Cardiac muscle cell (in vitro differentiated cells and primary cell): ENCODE results near the gene GDA. TPM values are rescaled to one million over a fixed set of nuclear protein-coding genes. Genes with fewer than 3 reads are reported as not detected.

Experiments used
- DNase-seq, 2 donors: peaks; one replicate each; pipeline versions ENCODE4 v3.0.0 to v3.0.0-alpha.2; 2010 to 2017; ENCODE audit warnings: low read depth in 1 of 2, low spot score in 1 of 2
- H3K27ac ChIP-seq: fragments of 200-600 bp; sonication (generic); 2 replicates; pipeline ENCODE4 v1.5.1; 2016
- H3K27me3 ChIP-seq: fragments of 200-600 bp; sonication (generic); 2 replicates; pipeline ENCODE4 v1.6.0; 2016; ENCODE audit warnings: control low read depth
- H3K36me3 ChIP-seq: fragments of 200-600 bp; sonication (generic); 2 replicates; pipeline ENCODE4 v1.5.1; 2016; ENCODE audit warnings: control low read depth
- H3K4me1 ChIP-seq: fragments of 200-600 bp; sonication (generic); 2 replicates; pipeline ENCODE4 v1.8.1; 2017; ENCODE audit warnings: low read depth, mild to moderate bottlenecking, mixed run types
- H3K4me3 ChIP-seq: fragments of 200-600 bp; sonication (generic); 2 replicates; pipeline ENCODE4 v1.5.1; 2016; ENCODE audit warnings: mild to moderate bottlenecking
- H3K9me3 ChIP-seq: fragments of 200-600 bp; sonication (generic); 2 replicates; pipeline ENCODE4 v1.5.1; 2017; ENCODE audit warnings: low read depth, mild to moderate bottlenecking, control low read depth
- polyA plus RNA-seq: library from polyadenylated mRNA; unstranded; fragments of >200 nt; fragmentation: Nextera tagmentation; extraction: Ambion mirVana; gene quantifications from 2 replicates; pipeline ENCODE4 v1.2.1, GENCODE V29; 2016
- total RNA-seq: library from RNA; depleted of rRNA; stranded (reverse); fragments of >200 nt; gene quantifications from 2 replicates; pipeline ENCODE4 v1.2.3, GENCODE V29; 2016
- TF ChIP-seq, protein P1 (sequence below): IDR thresholded peaks from 2 replicates; pipeline ENCODE4 v1.5.1; 2012; ENCODE audit warnings: low read depth, mild to moderate bottlenecking, low read length

The GDA gene
- total and polyA plus RNA-seq, 2 experiments from 2014 or later, result 0.18 to 0.59 TPM

DNA sequence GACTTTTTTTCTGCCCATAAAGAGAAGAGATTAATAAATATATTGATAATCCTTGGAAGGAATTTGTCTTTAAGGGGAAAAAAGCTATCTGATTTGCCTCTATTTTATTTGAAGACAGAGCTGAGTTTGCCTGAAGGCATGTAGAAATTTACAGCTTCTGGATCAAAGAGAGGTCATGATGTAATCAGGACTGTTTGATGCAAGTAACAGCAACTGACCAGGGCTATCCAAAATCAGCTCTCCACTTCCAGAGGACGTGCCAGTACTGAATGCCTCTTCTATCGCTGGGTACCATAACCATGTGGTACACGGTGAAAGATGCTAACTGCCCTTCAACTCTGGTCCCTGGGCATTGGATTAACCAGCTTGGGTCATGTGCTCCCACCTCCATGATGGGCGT, 125.2 kb downstream of the GDA start:
- H3K9me3 ChIP-seq, result no peaks in the 10 kb centered on the region
- TF ChIP-seq, protein P1, sequence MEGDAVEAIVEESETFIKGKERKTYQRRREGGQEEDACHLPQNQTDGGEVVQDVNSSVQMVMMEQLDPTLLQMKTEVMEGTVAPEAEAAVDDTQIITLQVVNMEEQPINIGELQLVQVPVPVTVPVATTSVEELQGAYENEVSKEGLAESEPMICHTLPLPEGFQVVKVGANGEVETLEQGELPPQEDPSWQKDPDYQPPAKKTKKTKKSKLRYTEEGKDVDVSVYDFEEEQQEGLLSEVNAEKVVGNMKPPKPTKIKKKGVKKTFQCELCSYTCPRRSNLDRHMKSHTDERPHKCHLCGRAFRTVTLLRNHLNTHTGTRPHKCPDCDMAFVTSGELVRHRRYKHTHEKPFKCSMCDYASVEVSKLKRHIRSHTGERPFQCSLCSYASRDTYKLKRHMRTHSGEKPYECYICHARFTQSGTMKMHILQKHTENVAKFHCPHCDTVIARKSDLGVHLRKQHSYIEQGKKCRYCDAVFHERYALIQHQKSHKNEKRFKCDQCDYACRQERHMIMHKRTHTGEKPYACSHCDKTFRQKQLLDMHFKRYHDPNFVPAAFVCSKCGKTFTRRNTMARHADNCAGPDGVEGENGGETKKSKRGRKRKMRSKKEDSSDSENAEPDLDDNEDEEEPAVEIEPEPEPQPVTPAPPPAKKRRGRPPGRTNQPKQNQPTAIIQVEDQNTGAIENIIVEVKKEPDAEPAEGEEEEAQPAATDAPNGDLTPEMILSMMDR, result no peak
- no peak overlapping the region for H3K4me3 ChIP-seq
- no peaks in the 10 kb centered on the region for H3K4me1 ChIP-seq
- no peaks in the 10 kb centered on the region for H3K27me3 ChIP-seq
- DNase-seq, result no peak
- H3K36me3 ChIP-seq, result no peaks in the 10 kb centered on the region
- no peak overlapping the region for H3K27ac ChIP-seq

DNA sequence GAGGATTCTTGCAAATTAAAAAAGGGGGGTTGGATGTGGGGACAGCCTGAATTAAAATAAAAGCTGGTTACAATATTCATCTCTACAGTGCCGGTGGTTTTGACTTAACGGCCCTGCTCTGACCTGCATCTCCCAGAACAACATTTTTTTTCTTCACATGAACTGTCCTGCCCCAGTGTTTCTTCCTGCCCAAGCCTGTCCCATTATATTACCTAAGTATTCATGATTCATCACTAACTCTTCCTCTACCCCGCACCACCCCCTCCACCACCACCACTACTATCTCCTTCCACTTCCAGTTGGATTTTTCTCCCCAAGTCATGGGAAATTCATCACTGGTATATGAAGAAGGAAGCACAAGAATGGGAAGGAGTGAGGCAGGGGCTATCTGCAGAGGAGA, 125.7 kb downstream of the GDA start:
- TF ChIP-seq, protein P1, result no peak
- no peaks in the 10 kb centered on the region for H3K27me3 ChIP-seq
- H3K4me3 ChIP-seq, result no peak overlapping the region
- no peaks in the 10 kb centered on the region for H3K4me1 ChIP-seq
- H3K9me3 ChIP-seq, result no peaks in the 10 kb centered on the region
- no peaks in the 10 kb centered on the region for H3K36me3 ChIP-seq
- no peak overlapping the region for H3K27ac ChIP-seq
- DNase-seq, result no peak

DNA sequence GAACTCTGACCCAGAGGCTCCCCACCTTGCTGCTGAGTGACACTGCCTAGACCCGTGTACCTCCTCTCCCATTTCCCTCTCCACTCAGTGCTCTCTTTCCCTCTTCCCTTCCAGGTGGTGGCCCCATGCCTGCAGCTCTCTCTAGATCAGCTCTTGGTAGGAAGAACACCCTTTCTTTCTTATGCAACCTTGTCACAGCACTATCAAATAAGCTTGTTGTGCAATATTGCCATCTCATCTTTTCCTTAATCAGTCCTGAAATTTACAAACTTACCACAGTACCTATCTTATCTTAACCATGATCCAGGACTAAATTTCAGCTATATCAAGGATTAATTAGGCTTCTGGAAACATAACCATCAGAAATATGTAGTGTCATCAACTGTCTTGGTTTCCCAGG, 127.2 kb downstream of the GDA start:
- Histone ChIP-seq H3K36me3 (no peaks in the 10 kb centered on the region), H3K27ac (no peak overlapping the region), H3K4me3 (no peak overlapping the region), H3K9me3 (no peaks in the 10 kb centered on the region), H3K27me3 (no peaks in the 10 kb centered on the region), H3K4me1 (no peaks in the 10 kb centered on the region)
- TF ChIP-seq, protein P1, result no peak
- DNase-seq, result no peak

DNA sequence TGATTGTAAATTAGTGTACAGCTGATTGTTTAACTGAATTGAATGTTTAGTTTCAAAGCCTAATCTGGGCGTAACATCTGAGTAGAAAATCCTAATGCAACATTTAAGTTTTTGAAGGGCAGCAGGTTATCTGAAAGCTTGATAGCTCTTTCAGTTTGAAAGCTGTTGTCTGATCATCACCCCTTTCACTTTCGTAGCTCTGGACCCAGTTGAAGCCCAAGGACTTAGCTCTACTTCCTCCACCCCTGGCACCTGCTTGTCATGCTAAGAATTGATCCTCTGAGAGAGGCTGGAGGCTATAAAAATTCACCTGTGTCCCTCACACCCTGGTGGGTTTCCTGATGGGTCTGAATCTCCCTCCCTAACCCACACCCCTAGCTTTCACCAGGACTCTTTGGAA, 129.7 kb downstream of the GDA start:
- H3K4me3 ChIP-seq, result no peak overlapping the region
- no peak overlapping the region for H3K27ac ChIP-seq
- no peaks in the 10 kb centered on the region for H3K27me3 ChIP-seq
- TF ChIP-seq, protein P1, result no peak
- H3K9me3 ChIP-seq, result no peaks in the 10 kb centered on the region
- DNase-seq, result no peak
- H3K36me3 ChIP-seq, result no peaks in the 10 kb centered on the region
- no peaks in the 10 kb centered on the region for H3K4me1 ChIP-seq

DNA sequence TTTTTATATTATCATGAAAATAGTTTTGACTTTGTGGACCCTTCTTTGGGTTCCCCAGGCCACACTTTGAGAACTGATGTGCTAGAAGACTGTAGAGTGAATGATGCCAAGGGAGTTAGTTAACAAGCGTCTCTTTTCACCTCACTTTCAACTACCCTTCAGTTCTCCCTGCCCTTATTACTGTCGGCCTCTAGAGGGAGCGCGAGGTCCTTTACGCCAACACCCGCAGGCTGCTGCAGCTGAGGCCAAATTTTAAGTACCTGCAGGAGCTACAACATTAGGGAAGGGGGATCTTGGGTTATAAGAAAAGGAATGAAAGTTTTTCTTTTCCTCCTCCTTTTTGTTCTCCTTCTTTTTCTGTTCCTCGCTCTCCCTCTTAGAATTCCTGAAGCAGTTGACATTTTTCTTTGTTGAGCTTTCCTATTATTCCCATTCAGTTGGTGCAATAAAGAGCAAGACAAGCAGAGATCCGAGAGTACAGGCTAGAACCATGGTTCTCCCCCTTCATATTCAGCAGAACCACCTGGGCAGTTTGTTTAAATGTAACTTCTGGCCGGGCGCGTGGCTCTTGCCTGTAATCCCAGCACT, 131.8 kb downstream of the GDA start:
- Histone ChIP-seq H3K27ac (no peak overlapping the region), H3K27me3 (no peaks in the 10 kb centered on the region), H3K4me3 (no peak overlapping the region), H3K9me3 (no peaks in the 10 kb centered on the region), H3K36me3 (no peaks in the 10 kb centered on the region), H3K4me1 (no peaks in the 10 kb centered on the region)
- DNase-seq, result peak; percentile 74 to 81
- TF ChIP-seq, protein P1, result peak; percentile 96
